NCI-H2107 treated with DMSO at 0.1 percent for 48 hours (cell line): ENCODE measurements around the gene SLC38A1.
"Not testable (repeated sequence)": the region's sequence is repeated elsewhere in the genome, so short reads cannot be mapped to it uniquely, and the experiment has no call there.

Source experiments
- DNase-seq: peaks from one replicate; lab custom pipeline; 2025; ENCODE audit not compliant: unreplicated experiment; lab: John Stamatoyannopoulos, UW

SLC38A1 gene

GRCh38 chr12:46265102-46265501 lies 3.7 kb downstream of the SLC38A1 start:
- DNase-seq, result no peak

- DNase-seq, result no peak
Measured at GRCh38 chr12:46264057-46264456, 4.8 kb downstream of the SLC38A1 start.

- DNase-seq, result no peak
Measured at GRCh38 chr12:46263140-46264016, 5.5 kb downstream of the SLC38A1 start.

GRCh38 chr12:46261646-46262045 lies 7.2 kb downstream of the SLC38A1 start:
- no peak for DNase-seq

GRCh38 chr12:46260913-46261476 lies 7.8 kb downstream of the SLC38A1 start:
- peak; percentile 45 for DNase-seq

DNA sequence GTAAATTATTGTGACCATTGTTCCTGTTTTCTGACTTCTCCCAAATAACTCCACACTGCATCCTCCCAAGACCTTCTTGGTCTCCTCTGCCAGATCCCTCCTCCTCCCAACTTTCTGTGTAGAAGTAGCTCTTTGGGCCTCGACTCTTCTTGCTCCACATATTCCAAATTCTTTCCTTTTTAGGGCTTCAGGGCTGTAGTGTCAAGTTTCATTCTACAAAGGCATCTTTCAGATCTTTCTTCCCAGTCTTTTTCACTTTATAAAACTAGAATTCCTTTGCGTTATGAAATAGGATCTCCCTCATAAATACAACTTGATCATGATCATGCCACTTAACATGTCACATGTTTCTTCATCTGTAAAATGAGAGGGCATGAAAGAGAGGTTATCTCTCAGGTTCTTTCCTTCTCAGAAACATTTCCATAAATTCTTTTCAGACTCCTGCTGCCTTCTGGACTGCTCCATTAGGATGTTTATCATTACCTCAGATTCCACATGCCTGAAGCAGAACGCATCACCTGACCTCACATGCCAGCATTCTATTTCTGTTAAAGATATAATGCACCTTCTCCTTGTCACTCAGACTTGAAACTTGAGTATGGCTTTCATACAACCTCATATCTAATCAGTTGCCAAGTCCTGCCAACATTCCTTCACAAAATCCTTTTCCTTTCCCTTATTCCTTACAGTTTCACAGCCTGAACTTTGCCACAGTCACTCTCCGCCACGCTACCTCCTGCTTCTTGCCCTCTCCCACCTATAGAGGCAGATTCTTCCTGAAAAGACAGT lies 8.5 kb downstream of the SLC38A1 start:
- DNase-seq, result no peak

GRCh38 chr12:46259713-46260112 lies 9.1 kb downstream of the SLC38A1 start:
- no peak for DNase-seq

GRCh38 chr12:46259071-46259470 lies 9.8 kb downstream of the SLC38A1 start:
- DNase-seq, result no peak

DNA sequence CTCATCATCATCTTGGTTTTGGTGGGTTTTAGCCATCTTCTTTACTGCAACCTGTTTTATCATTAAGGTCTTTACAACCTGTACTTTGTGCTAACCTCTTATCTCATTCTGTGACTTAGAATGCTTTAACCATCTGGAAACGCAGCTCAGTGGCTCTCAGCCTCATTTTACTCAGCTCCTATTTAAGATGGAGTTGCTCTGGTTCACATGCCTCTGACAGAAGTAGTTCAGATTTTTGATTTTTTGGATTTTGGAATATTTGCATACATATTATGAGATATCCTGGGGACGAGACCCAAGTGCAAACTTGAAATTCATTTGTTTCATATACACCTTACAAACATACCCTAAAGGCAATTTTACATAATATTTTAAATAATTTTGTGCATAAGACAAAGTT lies 10.7 kb downstream of the SLC38A1 start:
- no peak for DNase-seq

DNA sequence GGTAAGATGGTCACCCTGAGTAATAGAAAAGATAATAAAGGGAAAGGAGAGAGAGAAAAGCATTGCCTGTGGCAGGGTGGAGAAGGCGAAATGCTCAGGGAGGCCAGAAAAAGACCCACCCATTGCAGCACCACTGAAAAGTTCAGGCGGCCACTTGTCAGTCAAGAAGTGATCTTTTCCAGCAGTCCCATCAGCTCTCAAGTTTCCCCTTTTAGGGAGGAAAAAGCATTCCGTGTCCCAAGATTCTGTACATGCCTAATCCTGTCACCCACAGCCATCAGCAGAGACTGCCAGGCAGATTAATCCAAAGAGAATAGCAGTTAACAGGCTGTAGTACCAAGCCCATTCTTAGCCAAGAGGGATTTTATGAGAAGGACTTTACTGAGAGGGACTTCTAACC lies 11.9 kb downstream of the SLC38A1 start:
- DNase-seq, result no peak

DNA sequence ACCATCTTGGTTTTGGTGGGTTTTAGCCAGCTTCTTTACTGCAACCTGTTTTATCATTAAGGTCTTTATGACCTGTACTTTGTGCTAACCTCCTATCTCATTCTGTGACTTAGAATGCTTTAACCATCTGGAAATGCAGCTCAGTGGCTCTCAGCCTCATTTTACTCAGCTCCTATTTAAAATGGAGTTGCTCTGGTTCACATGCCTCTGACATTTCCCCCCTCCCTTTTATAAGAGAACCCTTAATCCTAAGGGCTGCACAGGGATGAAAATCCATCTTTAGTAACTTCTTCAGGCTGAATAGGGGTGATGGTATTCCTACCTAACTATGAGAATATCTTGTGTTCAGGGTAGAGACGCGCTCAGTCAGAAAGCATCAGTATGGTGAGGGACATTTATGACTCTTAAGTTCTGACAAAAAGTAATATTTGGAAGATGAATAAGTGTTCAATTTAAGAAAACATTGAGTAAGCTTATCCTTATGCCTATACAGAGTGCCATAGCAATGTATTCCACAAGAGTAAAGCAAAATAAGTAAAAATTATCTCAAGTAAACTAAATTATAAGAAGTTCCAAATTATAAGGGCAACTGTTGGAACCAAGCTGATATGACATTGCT lies 15.2 kb downstream of the SLC38A1 start:
- DNase-seq, result no peak

DNA sequence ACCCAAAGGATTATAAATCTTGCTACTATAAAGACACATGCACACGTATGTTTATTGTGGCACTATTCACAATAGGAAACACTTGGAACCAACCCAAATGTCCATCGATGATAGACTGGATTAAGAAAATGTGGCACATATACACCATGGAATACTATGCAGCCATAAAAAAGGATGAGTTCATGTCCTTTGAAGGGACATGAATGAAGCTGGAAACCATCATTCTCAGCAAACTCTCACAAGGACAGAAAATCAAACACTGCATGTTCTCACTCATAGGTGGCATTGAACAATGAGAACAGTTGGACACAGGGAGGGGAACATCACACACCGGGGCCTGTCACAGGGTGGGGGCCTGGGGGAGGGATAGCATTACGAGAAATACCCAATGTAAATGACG lies 16.8 kb downstream of the SLC38A1 start:
- DNase-seq, result not testable (repeated sequence)

- not testable (repeated sequence) for DNase-seq
Measured at GRCh38 chr12:46249960-46250359, 18.9 kb downstream of the SLC38A1 start.

DNA sequence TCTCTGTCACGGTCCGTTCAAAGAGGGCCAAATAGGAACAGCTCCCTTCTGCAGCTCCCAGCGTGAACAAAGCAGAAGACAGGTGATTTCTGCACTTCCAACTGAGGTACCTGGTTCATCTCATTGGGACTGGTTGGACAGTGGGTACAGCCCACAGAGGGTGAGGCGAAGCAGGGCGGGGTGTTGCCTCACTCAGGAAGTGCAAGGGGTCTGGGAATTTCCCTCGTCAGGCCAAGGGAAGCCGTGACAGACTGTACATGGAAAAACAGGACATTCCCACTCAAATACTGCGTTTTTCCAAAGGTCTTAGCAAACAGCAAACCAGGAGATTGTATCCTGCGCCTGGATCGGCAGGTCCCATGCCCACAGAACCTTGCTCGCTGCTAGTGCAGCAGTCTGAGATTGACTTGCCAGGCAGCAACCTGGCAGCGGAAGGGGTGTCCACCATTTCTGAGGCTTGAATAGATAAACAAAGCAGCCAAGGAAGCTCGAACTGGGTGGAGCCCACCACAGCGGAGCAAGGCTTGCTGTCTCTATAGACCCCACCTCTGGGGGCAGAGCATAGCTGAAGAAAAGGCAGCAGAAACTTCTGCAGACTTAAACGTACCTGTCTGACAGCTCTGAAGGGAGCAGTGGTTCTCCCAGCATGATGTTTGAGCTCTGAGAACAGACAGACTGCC lies 22.7 kb downstream of the SLC38A1 start:
- DNase-seq, result no peak

DNA sequence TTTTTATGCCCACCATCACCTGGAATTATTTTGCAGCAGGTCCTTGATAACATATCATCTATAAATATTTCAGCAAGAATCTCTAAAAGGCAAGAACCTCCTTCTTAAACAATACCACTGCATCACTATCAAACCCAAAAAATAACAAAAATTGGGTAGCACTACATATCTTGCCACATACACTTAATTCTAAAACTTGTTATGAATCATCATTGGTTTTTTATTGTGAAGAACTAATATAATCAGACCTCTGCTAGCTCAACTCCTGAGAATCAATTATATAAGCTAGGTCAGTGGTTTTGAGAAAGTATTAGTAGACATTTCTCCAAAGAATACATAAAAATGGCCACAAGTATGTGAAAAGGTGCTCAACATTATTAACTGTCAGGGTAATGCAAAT lies 23.8 kb downstream of the SLC38A1 start:
- DNase-seq, result no peak

DNA sequence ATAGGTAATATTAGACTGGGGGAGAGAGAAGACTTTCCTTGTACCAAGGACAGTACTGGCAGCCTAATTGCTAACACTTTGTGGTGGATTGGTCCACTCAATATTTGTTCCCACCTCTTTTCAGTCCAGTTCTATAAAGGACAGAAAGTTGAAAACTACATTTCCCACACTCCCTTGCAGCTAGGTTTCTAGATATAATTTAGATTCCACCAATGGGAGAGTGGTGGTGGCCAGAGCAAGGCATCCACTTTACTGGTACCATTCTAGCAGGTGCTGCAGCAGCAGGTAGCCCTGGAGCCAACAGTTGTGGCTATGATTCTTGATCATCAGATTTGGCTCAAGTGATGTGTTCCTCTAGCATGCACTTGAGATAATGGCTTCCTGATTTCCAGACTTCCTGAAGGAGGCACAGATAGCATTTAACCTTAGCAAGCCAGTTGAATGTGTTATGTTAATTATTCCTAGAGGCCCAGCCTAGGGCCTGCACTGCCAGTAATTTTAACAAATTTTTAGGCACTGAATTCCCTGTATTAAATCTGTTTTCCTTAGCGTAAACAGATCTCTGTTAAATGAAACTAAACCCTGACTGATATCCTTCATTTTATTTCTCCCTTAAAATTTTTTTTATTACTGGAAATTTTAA lies 24.4 kb downstream of the SLC38A1 start:
- no peak for DNase-seq

- DNase-seq, result no peak
Measured at GRCh38 chr12:46242569-46242968, 26.3 kb downstream of the SLC38A1 start.

- DNase-seq, result no peak
Measured at GRCh38 chr12:46240436-46240835, 28.4 kb downstream of the SLC38A1 start.

- no peak for DNase-seq
Measured at GRCh38 chr12:46238821-46239220, 30.0 kb downstream of the SLC38A1 start.

GRCh38 chr12:46237371-46238045 lies 31.3 kb downstream of the SLC38A1 start:
- DNase-seq, result no peak
